Endothelial cell of umbilical vein (primary cell): Measurements from ENCODE around the gene KCNC1.

Experiments used
- CTCF ChIP-seq, 2 donors: IDR thresholded peaks; 1 replicate in 1 of 2; 2 replicates in 1 of 2; pipeline ENCODE4 v1.5.1; 2011; ENCODE audit warnings: low read length in 2 of 2, mild to moderate bottlenecking in 2 of 2, moderate library complexity in 2 of 2, control low read depth in 1 of 2, inconsistent platforms in 1 of 2, low read depth in 1 of 2; ENCODE audit not compliant: insufficient read depth in 1 of 2; ENCODE audit errors: extremely low read depth in 1 of 2
- EZH2 ChIP-seq: IDR thresholded peaks from 2 replicates; pipeline ENCODE4 v1.6.1; 2012; ENCODE audit warnings: borderline replicate concordance, low read depth, mild to moderate bottlenecking, moderate library complexity, low read length, inconsistent platforms; ENCODE audit not compliant: severe bottlenecking
- JUN ChIP-seq: IDR thresholded peaks from 2 replicates; pipeline ENCODE4 v1.6.1; 2011; ENCODE audit warnings: borderline replicate concordance, low read depth; ENCODE audit not compliant: insufficient read length, insufficient read depth
- MAX ChIP-seq: IDR thresholded peaks from 2 replicates; pipeline ENCODE4 v1.6.1; 2011; ENCODE audit not compliant: insufficient read depth, insufficient read length
- POLR2A ChIP-seq: IDR thresholded peaks from 2 replicates; pipeline ENCODE4 v1.6.1; 2012; ENCODE audit warnings: low read depth, mild to moderate bottlenecking, control low read depth, low read length

GRCh38 chr11:17816232-17816931 lies 81.8 kb downstream of the KCNC1 start:
- no peak for TF ChIP-seq POLR2A
- no peak for TF ChIP-seq CTCF (IDR thresholded peaks at IDR 0.05; ENCODE audit: extremely low read depth in 1 of 2, insufficient read depth in 1 of 2, low read depth in 1 of 2, low read length in 2 of 2)
- no peak for TF ChIP-seq MAX
- no peak for TF ChIP-seq EZH2
- no peak for TF ChIP-seq JUN
